Activated naive CD4-positive, alpha-beta T cell treated with Interleukin-2 at 50 U/mL for 16 hours (primary cell): Measurements from ENCODE around the gene PPTC7.
A peak's percentile ranks its signal among the peaks of the same experiment; 100 is the strongest.
"Not testable (repeated sequence)": the region's sequence is repeated elsewhere in the genome, so short reads cannot be mapped to it uniquely, and the experiment has no call there.

ENCODE experiments used
- DNase-seq: peaks from one replicate; pipeline ENCODE4 v3.0.0-alpha.2; 2020

Gene PPTC7, protein sequence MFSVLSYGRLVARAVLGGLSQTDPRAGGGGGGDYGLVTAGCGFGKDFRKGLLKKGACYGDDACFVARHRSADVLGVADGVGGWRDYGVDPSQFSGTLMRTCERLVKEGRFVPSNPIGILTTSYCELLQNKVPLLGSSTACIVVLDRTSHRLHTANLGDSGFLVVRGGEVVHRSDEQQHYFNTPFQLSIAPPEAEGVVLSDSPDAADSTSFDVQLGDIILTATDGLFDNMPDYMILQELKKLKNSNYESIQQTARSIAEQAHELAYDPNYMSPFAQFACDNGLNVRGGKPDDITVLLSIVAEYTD

DNA sequence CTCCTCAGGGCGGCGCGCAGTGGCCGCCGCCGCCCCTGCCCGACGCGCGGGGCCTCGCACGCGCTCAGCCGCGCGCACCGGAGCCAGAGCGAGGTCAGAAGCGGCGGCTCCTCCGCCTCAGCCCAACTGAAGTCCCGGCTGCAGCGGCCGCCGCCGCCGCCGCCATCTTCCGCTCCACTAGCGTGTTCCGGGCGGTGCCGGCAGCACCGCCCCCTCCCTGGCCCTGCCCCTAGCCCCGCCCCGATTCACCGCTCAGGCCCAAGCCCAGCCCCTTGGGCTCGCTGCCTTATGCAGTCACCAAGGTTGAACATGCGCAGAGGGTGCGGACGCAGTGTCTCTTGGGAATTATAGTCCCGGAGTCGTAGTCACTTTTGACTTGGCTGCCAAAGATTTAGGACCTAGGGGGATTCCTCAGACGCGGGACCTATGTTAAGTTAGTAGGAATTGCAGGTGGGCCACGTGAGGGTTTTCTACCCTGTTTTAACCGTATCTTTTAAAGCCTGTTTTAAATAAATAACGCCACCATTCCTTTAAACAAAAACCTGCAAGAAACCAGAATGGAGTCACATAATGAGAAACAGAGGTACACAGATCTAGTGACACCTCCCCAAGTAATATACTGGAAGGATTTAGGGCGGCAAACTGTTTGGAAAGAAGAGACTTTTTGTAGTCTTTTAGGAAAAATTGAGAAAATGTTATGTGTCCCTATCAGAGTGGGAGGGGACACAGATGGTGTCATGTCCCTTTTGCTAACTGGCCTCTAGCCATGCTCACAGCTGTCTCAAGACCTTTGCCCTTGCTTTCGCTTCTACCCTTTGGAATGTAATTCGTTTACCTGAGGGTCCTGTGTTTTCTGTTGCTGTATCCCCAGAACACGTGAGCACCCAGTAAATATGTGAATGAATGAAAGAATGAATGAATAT lies at the start of gene PPTC7:
Gene PPTC7 (minus strand): TSS at position 182 of the 923 bp plus-strand sequence. CDS start 287 bp downstream, outside the sequence.
- DNase-seq: peak; percentile 98

DNA sequence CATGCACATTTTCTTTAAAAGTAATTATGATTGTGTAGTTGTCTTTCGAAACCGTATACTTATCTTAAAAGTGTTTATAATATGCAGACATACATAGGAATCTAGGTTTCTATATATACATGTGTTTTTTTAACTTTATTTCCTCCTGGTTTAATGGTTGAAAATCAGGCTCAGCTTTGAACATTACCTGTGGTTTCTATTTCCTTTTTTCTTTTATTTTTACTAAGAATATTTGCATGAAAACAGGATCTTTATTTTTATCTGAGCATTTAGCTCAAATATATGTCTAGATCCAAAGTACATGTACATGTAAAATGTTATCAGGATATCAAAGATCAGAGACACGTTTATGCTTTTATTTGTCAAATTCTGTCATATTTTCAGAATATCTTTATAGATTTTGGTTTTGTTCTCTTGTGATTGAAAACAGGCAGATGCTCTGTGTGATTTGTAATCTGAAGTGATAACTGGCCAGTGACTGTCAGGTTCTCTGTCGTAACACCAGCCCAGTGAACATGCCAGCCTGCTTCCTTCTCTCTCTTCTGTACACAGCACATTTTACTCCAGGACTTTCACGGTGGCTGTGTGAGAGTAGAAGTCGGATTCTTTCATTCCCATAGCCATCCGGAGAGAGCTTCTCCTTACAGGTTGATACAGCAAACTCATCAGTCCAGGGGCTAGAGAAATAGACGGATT lies 44.5 kb upstream of the PPTC7 start:
- no peak for DNase-seq

DNA sequence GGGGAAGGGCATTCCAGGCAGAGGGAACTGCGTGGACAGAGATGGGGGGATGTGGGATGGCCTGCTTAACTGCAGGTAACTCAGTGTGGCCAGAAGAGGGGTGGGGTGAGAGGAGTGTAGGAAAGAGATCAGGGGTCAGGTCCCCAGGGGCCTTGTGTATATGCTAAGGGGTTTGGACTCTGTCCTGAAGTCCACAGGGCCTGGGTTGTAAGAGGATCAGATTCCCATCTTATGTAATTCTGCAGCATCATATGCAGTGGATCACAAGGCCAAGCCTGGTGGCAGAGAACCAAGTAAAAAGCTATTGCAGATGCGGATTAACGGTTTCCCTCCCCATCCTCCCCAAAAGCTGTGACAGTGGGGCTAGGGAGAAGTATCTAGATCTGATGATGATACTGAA lies 39.5 kb upstream of the PPTC7 start:
- DNase-seq: no peak

DNA sequence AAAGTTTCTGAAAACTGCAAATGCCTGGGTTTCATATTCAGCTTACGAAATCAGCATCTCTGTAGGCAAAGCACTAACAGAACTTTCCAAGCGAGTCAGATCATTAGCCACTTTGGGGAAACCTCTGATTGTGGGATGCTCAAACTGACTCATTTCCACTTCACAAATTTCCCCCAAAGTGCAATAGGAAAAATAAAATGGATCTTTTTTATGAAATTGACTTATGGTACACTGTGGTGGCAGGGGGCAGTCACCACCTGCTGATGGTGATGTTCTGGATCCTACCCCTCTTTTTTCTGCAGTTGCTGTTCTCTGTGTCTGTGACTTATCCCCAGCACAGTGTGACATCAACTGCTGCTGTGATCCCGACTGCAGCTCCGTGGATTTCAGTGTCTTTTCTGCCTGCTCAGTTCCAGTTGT lies 36.4 kb upstream of the PPTC7 start:
- peak; percentile 41 for DNase-seq

DNA sequence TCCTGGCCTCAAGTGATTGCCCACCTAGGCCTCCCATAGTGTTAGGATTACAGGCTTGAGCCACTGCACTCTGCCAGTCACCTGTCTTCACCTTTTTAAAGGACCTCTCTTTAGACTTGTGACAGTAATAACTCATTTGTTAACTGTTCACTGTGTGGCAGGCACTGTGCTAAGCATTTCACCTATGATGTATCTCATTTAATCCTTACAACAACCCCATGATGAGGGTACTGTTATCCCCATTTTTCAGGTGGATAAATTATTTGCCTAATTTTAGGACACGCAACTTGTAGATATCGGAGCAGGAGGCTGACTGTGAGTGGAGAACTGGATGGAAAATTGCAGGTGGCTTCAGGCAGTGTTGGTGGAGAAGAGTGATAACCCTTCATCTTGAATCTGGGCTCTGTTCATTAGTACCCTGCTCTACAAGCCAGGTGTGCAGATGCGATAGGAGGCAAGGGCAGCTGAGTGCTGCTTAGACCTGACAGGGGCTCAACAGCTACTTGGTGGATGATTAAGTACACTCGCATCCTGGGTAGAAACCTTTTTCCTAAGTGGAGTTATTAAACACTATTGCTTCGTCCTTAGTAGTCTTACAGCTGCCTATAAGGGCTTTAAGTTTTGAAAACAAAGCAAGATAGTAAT lies 33.5 kb upstream of the PPTC7 start:
- DNase-seq: no peak

DNA sequence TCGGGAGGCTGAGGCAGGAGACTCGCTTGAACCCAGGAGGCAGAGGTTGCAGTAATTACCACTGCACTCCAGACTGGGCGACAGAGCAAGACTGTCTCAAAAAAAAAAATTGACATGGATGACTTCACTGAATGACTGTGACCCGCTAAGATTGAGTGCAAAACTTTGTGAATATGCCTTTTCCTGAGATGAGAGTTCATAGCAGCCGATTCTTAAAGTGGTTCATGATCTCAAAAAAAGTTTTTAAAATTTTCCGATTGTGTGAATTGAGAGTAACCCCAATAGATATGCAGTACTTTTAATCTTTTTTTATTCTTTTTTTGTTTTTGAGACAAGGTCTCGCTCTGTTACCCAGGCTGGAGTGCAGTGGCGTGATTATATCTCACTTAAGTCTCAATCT lies 32.1 kb upstream of the PPTC7 start:
- DNase-seq: no peak

DNA sequence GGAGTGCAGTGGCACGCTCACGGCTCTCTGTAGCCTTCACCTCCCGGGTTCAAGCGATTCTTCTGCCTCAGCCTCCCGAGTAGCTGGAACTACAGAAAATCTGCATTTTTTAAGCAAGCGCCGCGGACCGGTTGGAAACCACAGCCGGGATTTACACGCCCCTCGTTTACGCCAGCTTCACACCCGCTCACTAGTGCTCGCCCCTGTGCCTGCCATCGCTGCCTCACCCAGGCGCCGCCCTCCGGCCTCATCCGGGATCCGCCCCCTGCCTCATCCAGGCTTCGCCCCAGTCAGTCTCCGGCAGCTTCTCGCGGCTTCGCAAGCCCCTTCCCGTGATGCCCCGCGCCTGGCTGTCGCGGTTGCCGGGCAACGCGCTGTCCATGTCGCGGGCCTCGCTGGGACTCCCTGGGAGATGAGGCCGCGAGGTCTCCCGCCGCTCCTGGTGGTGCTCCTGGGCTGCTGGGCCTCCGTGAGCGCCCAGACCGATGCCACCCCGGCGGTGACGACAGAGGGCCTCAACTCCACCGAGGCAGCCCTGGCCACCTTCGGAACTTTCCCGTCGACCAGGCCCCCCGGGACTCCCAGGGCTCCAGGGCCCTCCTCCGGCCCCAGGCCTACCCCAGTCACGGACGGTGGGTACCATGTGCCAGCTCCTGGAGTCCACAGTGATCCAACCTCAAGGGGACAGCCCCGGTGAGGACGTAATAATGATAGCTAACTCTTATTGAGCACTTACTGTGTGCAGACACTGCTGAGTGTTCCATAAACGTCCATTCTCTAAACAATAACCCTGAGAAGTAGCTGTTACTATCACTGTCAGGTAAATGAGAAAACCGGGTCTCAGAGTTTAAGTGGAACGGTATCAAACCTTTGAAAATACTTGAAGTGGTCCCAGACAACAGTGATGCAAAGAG lies 30.9 kb upstream of the PPTC7 start, which contains the start of gene TCTN1:
Gene TCTN1 (plus strand): TSS at position 359 of the 914 bp plus-strand sequence. CDS start 54 bp downstream, at position 413.
- peak; percentile 98 for DNase-seq

DNA sequence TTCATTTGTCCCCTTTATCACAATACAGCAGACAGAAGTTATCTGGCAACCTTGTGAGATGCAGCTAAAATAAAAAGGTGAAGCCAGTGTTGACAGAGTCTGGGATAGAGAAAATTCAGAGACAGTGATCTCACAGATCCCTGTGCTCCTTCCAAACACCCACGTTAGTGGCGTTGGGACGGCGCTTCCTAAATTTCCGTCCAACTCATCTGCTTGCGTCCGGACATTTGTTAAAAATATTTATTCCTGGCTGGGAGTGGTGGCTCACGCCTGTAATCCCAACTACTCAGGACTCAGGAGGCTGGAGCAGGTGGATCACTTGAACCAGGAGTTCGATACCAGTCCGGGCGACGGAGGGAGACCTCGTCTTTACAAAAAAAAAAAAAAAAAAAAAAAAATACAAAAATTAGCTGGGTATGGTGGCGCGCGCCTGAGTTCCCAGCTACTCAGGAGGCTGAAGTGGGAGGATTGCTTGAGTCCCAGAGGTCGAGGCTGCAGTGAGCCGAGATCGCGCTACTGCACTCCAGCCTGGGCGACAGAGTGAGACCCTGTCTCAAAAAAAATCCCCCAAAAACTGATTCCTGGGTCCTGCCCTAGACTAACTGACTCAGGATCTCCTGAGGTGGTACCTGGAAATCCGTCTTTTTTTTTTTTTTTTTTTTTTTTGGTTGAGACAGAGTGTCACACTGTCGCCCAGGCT lies 30.1 kb upstream of the PPTC7 start:
- no peak for DNase-seq

DNA sequence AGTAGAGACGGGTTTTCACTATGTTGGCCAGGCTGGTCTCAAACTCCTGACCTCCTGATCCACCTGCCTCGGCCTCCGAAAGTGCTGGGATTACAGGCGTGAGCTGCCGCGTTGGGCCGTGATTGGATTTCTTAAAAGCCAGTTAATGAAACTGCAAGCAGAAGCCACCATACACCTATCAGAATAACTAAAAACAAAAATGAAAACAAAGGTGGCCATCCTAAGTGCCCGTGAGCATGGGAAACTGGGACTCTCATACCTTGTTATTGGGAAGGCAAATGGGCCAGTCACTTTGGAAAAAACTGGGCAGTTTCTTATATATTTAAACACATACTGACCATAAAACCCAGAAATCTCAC lies 23.1 kb upstream of the PPTC7 start:
- no peak for DNase-seq

DNA sequence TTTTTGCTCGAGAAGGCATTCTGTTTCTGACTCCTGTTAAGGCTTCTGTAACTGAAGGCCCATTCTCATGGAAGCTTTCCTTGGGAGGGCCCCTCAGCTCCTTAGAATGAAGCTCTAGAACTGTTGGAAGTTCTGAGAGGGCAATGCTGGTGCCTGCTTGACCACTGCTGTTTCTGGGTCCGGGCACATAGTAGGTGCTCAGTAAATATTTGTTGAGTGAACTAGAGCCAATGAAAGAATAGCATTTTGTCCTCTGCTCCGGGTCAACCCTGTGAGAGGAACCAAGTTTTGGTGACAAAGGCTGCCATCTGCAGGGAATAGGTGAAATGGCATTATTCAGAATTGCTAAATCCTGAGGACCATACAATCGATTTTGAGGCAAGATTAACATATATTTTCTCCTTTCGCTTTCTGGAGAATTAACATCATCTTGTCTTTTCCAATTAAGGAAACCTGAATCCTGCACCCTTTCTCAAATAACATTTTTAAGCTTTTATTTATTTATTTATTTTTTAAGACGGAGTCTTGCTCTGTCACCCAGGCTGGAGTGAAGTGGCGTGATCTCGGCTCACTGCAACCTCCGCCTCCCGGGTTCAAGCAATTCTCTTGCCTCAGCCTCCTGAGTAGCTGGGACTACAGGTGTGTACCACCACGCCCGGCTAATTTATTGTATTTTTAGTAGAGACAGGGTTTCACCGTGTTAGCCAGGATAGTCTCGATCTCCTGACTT lies 19.1 kb upstream of the PPTC7 start:
- DNase-seq: peak; percentile 33

DNA sequence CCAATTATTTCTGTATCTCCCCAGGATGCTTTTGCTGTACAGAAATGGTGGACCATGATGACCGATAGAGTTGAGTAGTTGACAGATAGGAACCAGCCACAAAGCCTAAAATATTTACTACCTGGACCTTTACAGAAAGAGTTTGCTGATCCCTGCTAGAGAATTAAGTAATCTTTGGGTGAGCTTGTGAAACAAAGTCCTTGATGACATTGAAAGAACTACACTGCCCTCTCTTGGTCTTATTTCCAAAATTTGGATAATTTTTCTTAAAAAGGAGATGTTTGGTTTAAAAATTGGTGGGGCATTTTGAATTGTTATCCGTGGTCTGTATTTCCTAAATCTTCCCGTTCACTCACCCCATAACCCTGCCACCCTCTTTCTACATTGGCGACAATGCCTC lies 17.1 kb upstream of the PPTC7 start:
- no peak for DNase-seq

DNA sequence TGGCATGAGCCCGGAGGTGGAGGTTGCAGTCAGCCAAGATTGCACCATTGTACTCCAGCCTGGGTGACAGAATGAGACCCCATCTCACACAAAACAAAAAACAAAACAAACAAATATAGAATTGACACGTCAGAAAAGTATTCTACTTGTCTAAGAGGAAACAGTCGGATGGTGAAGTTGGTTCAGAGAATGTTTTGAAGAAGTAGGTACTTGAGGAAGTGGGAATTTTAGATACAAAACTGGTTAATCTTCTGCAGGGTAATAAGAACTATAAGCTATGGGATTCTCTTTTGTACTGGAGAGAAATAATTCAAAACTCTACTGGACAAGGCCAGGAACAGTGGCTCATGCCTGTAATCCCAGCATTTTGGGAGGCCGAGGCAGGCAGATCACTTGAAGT lies 16.2 kb upstream of the PPTC7 start:
- DNase-seq: no peak

DNA sequence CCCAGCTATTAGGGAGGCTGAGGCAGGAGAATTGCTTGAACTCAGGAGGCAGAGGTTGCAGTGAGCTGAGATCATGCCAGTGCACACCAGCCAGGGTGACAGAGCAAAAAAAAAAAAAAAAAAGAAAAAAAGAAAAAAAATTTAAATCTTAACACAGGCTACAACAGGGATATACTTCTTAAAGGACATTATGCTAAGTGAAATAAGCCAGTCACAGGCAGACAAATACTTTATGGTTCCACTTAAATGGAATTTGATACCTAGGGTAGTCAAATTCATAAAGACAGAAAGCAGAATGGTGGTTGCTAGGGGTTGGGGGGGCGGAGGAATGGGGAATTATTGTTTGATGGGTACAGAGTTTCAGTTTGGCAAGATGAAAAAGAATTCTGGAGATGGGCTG lies 14.8 kb upstream of the PPTC7 start:
- DNase-seq: no peak

DNA sequence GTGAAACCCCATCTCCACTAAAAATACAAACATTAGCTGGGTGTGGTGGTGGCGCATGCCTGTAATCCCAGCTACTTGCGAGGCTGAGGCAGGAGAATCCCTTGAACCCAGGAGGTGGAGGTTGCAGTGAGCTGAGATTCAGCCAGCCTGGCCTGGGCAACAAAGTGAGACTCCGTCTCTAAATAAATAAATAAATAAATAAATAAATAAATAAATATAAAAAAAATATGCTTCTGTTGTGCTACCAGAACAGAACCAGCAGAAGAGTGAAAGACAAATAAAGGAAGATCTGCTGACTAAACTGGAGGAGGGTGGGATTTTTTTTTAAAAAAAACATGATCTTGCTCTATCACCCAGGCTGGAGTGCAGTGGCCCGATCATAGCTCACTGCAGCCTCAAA lies 9.8 kb upstream of the PPTC7 start:
- DNase-seq: not testable (repeated sequence)

DNA sequence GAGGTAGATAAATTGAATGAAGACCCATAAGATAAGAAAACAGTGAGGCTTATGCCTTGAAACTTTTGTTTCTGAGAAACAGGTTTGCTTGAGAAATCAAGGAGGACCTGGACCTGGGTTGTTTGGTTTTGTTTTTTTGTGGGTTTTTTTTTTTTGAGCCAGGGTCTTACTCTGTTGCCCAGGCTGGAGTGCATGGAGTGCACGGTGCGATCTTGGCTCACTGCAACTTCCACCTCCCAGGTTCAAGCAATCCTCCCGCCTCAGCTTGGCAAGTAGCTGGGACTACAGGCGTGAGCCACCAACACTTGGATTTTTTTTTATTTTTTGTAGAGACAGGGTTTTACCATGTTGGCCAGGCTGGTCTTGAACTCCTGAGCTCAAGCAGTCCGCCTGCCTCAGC lies 9.0 kb upstream of the PPTC7 start:
- no peak for DNase-seq

DNA sequence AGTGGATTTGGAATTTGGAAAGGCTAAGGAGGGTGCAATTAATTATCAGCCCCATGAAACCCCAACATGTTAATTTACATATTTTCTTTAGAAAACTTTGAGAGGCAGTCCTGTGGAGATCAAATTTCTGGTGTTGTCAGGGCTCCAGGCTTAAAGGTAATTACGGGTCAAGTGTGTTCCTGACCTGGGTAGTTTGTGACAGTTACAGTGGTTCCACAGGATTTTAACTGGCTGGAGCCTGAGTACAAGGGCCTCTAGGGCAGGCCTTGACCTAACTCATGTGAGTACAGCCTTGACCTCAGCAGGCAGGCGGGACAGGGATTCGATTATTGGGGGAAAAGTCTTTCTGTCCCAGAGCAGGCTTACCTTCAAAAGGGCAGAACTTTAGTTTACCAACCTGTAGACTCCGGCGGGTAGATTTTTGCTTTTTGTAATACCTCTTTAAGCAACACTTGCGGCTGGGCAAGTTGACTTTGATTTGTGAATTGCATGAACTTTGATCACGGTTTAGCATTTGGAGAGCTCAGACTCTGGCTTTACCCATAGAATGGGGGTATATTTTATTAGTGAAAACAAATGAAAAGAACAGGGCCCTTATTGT lies 8.4 kb upstream of the PPTC7 start:
- DNase-seq: no peak

DNA sequence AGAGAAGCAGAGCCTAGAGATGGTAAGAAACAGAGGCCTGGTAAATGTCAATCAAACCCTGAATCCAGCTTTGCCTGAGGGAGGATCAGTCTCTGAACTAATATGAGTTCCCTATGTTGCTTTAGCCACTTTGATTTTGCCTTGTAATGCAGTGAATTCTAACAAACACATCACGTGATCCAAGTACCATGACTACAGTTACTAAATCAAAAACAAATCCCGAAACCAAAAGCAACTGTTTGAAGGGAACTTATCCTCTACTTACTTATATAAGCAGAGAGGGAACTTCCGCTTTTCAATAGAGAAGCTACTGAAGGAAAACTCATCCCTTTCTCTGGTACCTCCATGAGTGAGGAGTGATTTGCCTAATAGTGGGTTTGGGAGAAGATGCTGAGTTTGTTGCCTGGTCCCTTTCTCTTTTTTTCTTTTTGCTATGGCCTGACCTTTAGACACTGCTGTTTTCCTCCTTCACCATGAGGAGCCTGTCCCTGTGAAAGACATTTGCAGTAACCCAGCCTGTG lies 7.7 kb upstream of the PPTC7 start:
- DNase-seq: no peak

DNA sequence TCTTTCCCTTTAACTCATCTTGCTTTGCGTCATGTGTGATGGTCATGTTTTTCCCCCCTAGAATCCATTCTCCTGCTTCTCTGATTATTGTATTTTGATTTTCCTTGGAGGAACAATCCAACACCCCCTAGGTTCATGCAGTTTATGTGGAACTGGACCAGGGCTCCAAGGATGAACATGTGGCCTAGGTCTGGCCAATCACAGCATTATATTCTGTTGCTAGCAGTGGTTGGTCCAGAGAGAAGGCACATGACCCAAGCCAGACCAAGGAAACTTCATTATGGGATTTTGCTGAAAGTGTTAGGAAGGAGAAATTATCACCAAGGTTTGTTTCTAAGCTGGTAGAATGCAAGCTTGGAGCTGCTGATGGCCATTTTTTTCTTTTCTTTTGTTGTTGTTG lies 6.9 kb upstream of the PPTC7 start:
- DNase-seq: no peak

DNA sequence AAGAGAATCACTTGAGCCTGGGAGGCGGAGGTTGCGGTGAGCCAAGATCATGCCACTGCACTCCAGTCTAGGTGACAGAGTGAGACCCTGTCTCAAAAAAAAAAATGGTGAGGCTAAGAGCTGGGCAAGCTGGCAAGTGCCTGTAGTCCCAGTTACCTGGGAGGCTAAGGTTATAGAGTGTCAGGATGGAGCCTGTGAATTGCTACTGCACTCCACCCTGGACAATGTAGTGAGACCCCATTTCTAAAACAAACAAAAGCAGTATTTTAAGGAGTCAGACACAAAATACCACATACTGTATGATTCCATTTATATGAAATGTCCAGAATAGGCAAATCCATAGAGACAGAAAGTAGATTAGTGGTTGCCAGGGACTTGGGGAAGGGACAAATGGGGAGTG lies 4.0 kb upstream of the PPTC7 start:
- not testable (repeated sequence) for DNase-seq
